Activated naive CD8-positive, alpha-beta T cell treated with anti-CD3 and anti-CD28 coated beads, Interleukin-2, amount 50 U/mL, for 16 hours (primary cell): ENCODE measurements around the gene ZC3H8.

Experiments used
- DNase-seq: peaks from one replicate; pipeline ENCODE4 v3.0.0-alpha.2; 2020; ENCODE audit warnings: low read depth, low spot score

ZC3H8 gene

GRCh38 chr2:112164876-112165275, 90.0 kb downstream of the ZC3H8 start:
- DNase-seq: no peak

- no peak for DNase-seq
Measured at GRCh38 chr2:112163541-112163981, 91.3 kb downstream of the ZC3H8 start.

- no peak for DNase-seq
Measured at GRCh38 chr2:112162956-112163355, 91.9 kb downstream of the ZC3H8 start.

- DNase-seq: no peak
Measured at GRCh38 chr2:112162341-112162740, 92.5 kb downstream of the ZC3H8 start.
